Effector CD4-positive, alpha-beta T cell (primary cell): Measurements from ENCODE around the gene MTG1.
"Not testable (repeated sequence)": the region's sequence is repeated elsewhere in the genome, so short reads cannot be mapped to it uniquely, and the experiment has no call there.

Source experiments
- DNase-seq: peaks from one replicate; pipeline ENCODE4 v3.0.0-alpha.2; 2020

MTG1 gene

GRCh38 chr10:133401981-133402725 is 8.2 kb downstream of the MTG1 start:
- no peak for DNase-seq

- DNase-seq: no peak
Observed at GRCh38 chr10:133403359-133403758, 9.4 kb downstream of the MTG1 start.

- no peak for DNase-seq
Observed at GRCh38 chr10:133403784-133404183, 9.8 kb downstream of the MTG1 start.

DNA sequence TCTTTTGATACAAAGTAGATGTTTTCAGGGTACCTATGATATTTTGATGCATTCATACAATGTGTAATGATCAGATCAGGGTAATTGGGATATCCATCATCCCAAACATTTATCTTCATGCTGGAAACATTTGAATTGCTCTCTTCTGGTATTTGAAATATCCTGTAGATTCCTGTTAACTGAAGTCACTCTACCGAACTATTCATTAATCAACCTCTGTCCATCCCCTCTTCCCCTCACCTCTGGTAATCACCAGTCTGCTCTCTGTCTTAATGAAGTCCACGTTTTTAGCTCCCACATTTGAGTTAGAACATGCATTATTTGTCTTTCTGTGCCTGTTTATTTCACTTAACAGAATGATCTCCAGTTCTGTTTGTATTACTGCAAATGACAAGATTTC is 11.3 kb downstream of the MTG1 start:
- no peak for DNase-seq

DNA sequence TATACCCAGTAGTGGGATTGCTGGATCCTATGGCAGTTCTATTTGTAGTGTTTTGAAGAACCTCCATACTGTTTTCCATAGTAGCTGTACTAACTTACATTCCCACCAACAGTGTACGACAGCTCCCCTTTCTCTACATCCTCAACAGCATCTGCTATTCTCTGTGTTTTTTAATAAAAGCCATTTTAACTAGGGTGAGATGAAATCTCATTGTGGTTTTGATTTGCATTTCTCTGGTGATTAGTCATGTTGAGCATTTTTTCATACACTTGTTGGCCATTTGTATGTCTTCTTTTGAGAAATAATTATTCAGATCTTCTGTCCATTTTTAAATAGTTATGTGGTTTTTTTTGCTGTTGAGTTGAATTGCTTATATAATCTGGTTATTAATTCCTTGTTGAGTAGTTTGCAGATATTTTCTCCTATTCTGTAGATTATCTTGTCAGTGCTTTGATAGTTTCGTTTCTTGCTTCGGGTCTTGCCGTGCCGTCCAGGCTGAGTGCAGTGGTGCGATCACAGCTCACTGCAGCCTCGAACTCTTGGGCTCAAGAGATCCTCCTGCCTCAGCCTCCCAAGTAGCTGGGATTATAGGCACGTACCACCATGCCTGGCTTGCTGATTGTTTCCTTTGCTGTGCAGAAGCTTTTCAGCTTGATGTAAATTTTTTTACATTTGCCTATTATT is 12.0 kb downstream of the MTG1 start:
- no peak for DNase-seq

DNA sequence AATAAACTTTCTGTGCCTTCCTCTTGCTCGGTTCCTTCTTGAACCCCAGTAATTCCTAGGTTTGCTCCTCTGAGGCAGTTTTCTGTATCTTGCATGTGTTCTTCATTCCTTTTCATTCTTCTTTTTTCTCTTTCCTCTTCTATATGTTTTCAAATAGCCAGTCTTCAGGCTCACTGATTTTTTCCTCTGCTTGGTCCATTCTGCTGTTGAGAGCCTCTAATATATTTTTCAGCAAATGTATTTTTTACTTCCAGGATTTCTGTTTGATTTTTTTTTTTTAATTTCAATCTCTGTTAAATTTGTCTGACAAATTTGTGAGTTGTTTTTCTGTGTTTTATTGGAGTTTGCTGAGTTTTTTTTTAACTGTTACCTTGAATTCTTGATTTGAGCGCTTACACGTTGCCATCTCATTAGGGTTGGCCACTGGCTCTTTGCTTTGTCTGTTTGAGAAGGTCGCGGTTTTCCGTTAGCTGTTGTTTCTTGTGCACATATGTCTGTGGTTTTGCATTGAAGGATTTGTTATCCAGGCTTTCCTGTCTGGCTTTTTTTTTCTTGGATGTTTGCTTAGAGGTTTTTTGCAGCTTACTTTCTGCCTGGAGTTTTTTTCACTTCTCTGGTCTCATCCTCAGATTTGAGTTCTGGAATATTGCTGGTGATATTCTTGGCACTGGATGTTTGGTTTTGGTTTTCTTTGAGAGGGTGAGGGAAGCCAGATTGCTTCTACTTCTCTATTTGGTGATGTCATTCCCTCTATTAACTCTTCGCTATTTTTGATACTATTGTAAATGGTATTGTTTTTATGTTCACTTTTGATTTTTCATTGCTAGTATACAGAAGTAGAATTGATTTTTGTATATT is 17.8 kb downstream of the MTG1 start:
- DNase-seq: no peak

- no peak for DNase-seq
Observed at GRCh38 chr10:133412381-133412711, 18.4 kb downstream of the MTG1 start.

DNA sequence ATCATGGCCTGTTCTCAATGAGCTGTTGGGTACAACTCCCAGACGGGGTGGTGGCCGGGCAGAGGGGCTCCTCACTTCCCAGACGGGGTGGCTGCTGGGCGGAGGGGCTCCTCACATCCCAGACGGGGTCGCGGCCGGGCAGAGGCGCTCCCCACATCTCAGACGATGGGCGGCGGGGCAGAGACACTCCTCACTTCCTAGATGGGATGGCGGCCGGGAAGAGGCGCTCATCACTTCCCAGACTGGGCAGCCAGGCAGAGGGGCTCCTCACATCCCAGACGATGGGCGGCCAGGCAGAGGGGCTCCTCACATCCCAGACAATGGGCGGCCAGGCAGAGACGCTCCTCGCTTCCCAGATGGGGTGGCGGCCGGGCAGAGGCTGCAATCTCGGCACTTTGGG is 20.4 kb downstream of the MTG1 start:
- DNase-seq: not testable (repeated sequence)

- DNase-seq: no peak
Observed at GRCh38 chr10:133415752-133416151, 21.8 kb downstream of the MTG1 start.

DNA sequence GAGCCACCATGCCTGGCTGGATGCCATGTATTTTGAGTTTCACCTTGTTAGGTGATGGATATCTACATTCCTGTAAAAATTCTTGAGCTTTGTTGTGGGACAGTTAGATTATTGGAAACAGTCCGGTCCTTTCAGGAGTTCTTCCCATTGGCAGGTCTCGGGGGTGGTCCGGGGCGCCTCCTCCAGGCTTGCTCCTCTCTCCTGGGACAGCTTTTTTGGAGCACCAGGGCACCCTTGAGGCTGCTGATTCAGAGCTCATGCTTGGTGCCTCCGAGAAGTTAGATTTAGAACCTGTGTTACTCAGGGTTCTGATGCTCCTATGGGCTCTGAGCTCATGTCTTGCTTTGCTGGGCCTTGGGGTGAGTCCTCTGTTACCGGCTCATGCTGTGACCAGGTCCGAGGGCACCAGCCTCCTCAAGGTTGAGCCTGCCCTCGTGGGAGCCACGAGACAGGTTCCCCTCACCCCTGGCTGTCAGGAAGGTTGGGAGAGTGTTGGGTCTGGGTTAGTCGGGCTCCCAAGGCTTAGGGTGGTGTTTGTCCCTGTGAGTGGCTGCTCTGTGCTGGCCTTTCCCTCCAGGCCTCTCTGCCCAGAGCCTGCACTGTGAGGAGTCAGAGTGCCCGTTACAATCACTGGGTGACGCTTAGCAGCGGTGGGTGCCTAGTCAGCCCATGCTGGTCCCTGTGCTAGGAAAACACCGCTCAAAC is 24.5 kb downstream of the MTG1 start:
- DNase-seq: no peak

- DNase-seq: no peak
Observed at GRCh38 chr10:133419211-133419950, 25.4 kb downstream of the MTG1 start.

DNA sequence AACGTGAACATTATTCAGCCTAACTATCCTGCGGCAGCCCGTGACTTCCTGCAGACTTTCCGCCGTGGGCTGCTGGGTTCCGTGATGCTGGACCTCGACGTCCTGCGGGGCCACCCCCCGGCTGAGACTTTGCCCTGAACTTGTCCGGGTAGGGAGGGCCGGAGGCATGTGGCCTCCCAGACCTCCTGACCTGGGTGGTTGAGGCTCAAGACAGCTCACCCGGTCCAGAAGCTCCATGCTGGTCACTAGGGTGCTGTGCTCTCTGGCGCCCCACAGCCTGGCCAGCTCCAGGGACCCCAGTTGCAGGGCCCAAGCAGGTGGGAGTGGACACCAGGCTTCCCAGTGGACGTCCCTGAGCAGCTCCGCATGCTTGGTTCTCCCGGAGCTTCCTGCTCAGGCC is 26.1 kb downstream of the MTG1 start:
- no peak for DNase-seq

- no peak for DNase-seq
Observed at GRCh38 chr10:133420579-133420978, 26.6 kb downstream of the MTG1 start.

GRCh38 chr10:133421336-133422222 is 27.6 kb downstream of the MTG1 start:
- no peak for DNase-seq

GRCh38 chr10:133422223-133422806 is 28.4 kb downstream of the MTG1 start:
- DNase-seq: no peak

- DNase-seq: no peak
Observed at GRCh38 chr10:133422807-133423771, 29.1 kb downstream of the MTG1 start.

DNA sequence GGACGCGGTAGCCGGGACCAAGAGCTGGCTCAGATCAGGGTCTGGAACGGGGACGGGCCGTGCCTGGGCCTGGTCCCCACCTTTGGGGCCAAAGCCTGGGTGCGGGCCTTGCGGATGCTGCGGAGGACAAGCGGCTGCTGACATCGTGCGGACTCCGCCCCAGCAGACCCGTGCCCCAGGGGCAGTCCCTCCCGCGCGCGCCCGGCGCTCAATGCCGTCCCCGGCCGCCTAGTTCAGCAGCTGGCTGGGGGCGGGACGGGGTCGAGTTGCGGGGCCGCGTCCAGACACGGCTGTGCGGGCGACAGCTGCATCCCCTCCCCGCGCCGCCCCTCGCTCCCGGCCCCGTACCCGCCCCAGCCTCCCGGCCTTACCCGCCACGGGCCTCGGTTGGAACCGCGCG is 30.1 kb downstream of the MTG1 start:
- not testable (repeated sequence) for DNase-seq

DNA sequence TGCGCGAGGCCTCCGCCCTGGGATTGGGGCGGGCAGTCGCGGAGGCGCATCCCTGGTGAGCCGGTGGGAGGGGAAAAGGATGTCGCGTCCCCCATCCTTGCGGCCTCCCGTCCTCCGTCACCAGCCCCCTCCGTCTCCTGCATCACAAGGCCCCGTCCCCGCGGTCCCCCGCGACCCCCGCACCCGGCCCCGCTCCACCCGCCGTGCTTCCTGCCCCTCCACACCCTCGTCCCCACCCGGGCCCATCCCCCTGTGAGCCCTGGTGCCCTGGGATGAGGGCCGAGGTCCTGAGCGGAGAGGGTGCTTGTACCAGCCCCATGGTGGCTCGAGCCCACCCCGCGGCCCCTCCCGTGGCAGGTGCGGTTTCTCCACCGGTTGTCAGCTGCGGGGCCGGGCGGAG is 30.6 kb downstream of the MTG1 start, which contains the start of gene SPRN:
SPRN (minus strand) TSS at position 25 of the 400 bp plus-strand sequence. CDS start 944 bp downstream, outside the sequence.
- DNase-seq: not testable (repeated sequence)

DNA sequence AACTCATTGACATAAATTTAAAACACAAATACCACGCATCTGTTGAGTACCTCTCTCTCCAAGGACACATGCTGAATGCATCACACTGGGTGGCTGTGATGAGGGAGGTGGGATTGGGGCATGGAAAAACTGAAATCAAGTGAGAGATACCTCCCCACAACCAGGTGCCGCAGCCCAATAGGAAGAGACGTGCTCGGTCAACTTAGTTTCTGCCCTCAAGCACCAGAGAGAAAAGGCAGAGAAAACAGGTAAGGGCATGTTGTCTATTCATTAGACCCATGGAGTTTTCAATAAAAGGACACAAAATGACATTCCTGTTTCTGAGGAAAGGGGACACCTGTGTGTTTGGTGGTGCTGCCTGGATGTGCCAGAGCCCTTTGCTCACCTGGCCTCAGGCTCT is 35.6 kb downstream of the MTG1 start:
- DNase-seq: not testable (repeated sequence)
